HG03045 (cell line): ENCODE results near the gene ATXN1L.
"Not testable (repeated sequence)": the region's sequence is repeated elsewhere in the genome, so short reads cannot be mapped to it uniquely, and the experiment has no call there.

ENCODE experiments used
- ATAC-seq: cut with Tn5 transposase; IDR thresholded peaks from one replicate; pipeline ENCODE4 v1.9.1; 2021; ENCODE audit warnings: mild to moderate bottlenecking, moderate library complexity; ENCODE audit not compliant: unreplicated experiment

The ATXN1L gene

GRCh38 chr16:71851746-71852145, 6.0 kb downstream of the ATXN1L start:
- no peak for ATAC-seq

- no peak for ATAC-seq
These were observed 6.4 kb downstream of the ATXN1L start for GRCh38 chr16:71852158-71852557.

- no peak for ATAC-seq
These were observed 6.8 kb downstream of the ATXN1L start for GRCh38 chr16:71852561-71852960.

- ATAC-seq, result peak; percentile 51
These were observed 7.6 kb downstream of the ATXN1L start for GRCh38 chr16:71853413-71853812.

- no peak for ATAC-seq
These were observed 8.7 kb downstream of the ATXN1L start for GRCh38 chr16:71854369-71854948.

GRCh38 chr16:71855937-71856662, 10.3 kb downstream of the ATXN1L start:
- ATAC-seq, result no peak

- no peak for ATAC-seq
These were observed 14.2 kb downstream of the ATXN1L start for GRCh38 chr16:71859762-71860521.

GRCh38 chr16:71863995-71864394, 18.2 kb downstream of the ATXN1L start:
- ATAC-seq, result no peak

- no peak for ATAC-seq
These were observed 19.5 kb downstream of the ATXN1L start for GRCh38 chr16:71865173-71865863.

- not testable (repeated sequence) for ATAC-seq
These were observed 21.4 kb downstream of the ATXN1L start for GRCh38 chr16:71867175-71867574.

- no peak for ATAC-seq
These were observed 22.2 kb downstream of the ATXN1L start for GRCh38 chr16:71867939-71868338.

- no peak for ATAC-seq
These were observed 23.3 kb downstream of the ATXN1L start for GRCh38 chr16:71869089-71869488.

GRCh38 chr16:71870818-71871217, 25.0 kb downstream of the ATXN1L start:
- no peak for ATAC-seq

- ATAC-seq, result no peak
These were observed 27.4 kb downstream of the ATXN1L start for GRCh38 chr16:71873199-71873598.

GRCh38 chr16:71878911-71879310, 33.1 kb downstream of the ATXN1L start:
- no peak for ATAC-seq

GRCh38 chr16:71880176-71880575, 34.4 kb downstream of the ATXN1L start:
- ATAC-seq, result no peak

GRCh38 chr16:71882505-71883167, 36.9 kb downstream of the ATXN1L start:
- peak; percentile 2 for ATAC-seq

GRCh38 chr16:71883168-71883848, 37.5 kb downstream of the ATXN1L start:
- peak; percentile 49 for ATAC-seq

- peak; percentile 63 for ATAC-seq
These were observed 38.3 kb downstream of the ATXN1L start, which contains the start of gene ZNF821 for GRCh38 chr16:71883849-71884638. Gene ZNF821, minus strand, starts transcription at chr16:71884182. Its CDS starts 4,236 bp downstream, at chr16:71879946.
